ENCODE measurements around the gene EPHA6.

DNA sequence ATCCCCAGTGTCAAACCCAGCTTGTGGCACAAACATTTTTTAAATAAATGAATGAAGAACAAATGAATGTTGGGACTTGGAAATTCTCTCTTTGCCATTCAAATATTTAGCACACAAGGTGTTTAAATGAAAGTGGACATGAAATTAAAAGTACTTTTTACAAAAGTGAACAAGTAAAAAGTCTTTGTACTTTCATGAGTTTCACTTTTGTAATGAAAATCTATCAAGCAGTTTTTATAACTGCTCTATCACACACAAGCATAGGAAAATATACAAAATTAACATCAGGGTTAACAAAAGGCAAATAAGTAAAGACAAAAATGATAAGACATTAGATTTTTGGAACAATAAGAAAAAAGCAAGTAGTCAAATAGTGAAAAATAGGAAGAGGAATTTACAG lies 866.3 kb downstream of the EPHA6 start:
- TF ChIP-seq, protein P1, sequence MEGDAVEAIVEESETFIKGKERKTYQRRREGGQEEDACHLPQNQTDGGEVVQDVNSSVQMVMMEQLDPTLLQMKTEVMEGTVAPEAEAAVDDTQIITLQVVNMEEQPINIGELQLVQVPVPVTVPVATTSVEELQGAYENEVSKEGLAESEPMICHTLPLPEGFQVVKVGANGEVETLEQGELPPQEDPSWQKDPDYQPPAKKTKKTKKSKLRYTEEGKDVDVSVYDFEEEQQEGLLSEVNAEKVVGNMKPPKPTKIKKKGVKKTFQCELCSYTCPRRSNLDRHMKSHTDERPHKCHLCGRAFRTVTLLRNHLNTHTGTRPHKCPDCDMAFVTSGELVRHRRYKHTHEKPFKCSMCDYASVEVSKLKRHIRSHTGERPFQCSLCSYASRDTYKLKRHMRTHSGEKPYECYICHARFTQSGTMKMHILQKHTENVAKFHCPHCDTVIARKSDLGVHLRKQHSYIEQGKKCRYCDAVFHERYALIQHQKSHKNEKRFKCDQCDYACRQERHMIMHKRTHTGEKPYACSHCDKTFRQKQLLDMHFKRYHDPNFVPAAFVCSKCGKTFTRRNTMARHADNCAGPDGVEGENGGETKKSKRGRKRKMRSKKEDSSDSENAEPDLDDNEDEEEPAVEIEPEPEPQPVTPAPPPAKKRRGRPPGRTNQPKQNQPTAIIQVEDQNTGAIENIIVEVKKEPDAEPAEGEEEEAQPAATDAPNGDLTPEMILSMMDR (conservative IDR thresholded peaks at IDR 0.05; ENCODE audit: low read depth, low read length), result no peak
- no peak for TF ChIP-seq EZH2phosphoT487 (IDR thresholded peaks at IDR 0.05; ENCODE audit: borderline replicate concordance, low read length)
